Activated CD8-positive, alpha-beta memory T cell treated with anti-CD3 and anti-CD28 coated beads for 48 hours (primary cell): ENCODE data around the gene AKAP9.
"Not testable (repeated sequence)": the region's sequence is repeated elsewhere in the genome, so short reads cannot be mapped to it uniquely, and the experiment has no call there.

ENCODE experiments used
- DNase-seq, 3 experiments: peaks; one replicate each; pipeline ENCODE4 v3.0.0-alpha.2; 2020; ENCODE audit warnings: low read depth in 2 of 3, low spot score in 2 of 3

Gene AKAP9

GRCh38 chr7:92058899-92059298, 118.2 kb downstream of the AKAP9 start:
- DNase-seq: no peak

GRCh38 chr7:92061154-92061553, 120.5 kb downstream of the AKAP9 start:
- no peak for DNase-seq

DNA sequence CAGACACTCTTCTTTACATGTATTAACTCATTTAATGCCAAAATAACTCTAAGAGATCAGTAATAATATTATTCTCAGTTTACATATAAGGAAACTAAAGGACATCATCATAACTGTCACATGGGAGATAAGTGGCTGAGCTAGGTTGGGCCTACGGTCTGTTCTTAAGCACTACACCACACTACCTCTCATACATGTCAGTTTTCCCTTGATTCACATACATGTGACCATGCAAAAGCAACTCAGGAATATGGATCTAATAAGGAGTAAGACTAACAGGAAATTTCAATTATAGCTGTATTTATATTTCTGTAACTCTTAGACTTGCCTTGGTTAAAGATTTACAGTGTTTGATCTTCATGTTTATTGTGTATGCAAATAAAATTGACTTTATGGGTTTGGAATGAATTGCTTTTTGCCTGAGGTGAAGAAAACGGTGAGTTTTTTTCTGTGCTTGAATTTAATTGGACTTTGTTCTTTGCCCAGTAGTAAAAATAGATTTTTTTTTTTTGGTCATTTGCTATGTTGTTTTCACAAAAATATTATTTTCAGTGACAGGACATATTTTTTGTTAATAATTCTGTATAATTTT, 123.9 kb downstream of the AKAP9 start:
- no peak for DNase-seq

GRCh38 chr7:92071032-92071431, 130.4 kb downstream of the AKAP9 start:
- DNase-seq: no peak

DNA sequence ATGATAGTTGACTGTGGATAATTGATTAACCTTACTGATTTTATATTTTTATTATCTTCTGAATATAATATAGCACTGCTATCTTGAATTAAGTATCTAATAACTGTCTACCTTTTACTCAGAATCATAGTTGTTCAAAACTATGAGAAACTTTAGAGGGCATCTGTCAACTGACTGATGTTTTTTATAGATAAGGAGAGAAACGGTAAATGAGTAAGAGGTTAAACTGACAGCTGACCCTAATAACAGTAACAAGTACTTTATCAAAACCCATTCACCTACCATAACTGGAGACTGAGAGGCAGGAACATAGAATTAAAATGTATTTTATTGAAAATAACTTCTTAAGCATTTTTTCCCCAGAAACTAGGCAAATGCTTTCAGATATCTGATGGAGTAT, 131.5 kb downstream of the AKAP9 start:
- DNase-seq: no peak

- no peak for DNase-seq
Observed at GRCh38 chr7:92072708-92073107, 132.0 kb downstream of the AKAP9 start.

DNA sequence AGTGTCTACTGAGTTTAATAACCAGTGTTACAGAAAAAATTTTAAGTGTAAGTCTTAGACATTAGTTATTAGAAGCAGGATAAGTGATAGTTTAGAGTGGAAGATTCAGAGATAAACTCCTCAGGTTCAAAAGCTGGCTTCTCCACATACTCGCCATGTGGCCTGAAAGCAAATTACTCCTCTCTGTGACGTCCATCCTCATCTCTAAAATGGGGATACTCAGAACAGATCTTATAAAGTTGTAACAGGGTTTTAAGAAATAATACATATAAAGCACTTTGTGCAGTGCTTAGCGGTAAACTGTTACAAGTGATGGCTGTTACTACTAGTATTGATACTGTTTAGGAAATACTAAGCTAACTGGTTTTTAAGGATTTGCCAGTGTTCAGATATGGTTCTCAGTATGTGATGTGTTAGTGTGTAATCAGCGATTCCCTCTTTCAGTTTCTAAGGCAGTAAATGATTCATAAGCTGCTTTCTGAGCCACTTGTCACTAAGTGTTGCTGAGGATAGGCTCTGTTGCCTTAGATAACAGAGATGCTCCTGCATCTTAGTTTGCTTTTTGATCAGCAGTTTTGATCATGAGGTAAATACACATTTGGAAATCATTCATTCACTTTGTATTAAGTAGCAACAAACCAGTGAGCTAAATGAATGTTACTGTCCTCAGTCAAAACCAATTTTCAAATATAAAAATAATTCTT, 134.9 kb downstream of the AKAP9 start:
- no peak for DNase-seq

GRCh38 chr7:92076509-92076908, 135.8 kb downstream of the AKAP9 start:
- DNase-seq: no peak

DNA sequence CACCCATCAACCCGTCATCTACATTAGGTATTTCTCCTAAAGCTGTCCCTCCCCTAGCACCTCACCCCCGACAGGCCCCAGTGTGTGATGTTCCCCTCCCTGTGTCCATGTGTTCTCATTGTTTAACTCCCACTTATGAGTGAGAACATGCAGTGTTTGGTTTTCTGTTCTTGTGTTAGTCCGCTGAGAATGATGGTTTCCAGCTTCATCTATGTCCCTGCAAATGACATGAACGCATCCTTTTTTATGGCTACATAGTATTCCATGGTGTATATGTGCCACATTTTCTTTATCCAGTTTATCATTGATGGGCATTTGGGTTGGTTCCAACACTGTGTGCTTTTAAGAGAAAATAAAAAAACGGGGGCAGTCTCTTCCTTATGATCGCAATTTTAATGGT, 143.3 kb downstream of the AKAP9 start:
- not testable (repeated sequence) for DNase-seq

GRCh38 chr7:92088266-92088665, 147.6 kb downstream of the AKAP9 start:
- no peak for DNase-seq

DNA sequence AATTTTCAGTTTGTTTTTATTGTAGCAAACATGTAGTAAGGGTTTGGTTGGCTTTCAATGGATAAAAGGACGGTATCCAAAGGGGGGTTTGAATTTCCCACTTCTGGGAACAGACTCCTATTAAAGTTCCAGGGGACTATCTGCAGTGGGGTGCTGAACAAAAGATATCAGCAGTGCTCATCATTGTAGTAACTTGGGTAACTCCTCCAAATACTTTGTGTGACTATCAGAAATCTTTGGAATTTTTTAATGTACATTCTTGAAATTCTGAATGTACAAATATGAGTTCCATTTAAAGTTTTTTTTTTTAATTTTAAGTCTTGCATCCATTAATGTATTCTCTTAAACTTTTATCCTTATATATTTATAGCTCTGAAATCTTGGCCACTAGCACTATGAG, 151.5 kb downstream of the AKAP9 start:
- DNase-seq: no peak

- DNase-seq: no peak
Observed at GRCh38 chr7:92095380-92095779, 154.7 kb downstream of the AKAP9 start.

DNA sequence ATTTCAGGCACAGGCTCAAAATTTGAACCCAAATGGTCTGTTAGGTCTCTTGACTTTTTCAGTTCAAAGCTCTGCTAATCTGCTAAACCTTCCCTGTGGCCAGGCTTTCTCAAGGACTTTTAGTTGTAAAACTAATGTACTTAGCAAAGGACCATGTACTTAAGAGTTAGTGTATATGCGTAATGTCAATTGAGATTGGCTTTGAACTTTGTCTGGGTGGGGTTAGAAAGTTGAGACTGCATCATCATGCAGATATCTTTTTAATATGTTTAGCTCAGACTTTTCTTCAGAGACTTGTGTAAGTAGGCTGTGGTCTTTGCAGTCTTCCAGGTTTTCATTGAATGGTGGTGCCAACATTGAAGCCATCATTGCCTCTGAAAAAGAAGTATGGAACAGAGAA, 159.9 kb downstream of the AKAP9 start:
- no peak for DNase-seq

DNA sequence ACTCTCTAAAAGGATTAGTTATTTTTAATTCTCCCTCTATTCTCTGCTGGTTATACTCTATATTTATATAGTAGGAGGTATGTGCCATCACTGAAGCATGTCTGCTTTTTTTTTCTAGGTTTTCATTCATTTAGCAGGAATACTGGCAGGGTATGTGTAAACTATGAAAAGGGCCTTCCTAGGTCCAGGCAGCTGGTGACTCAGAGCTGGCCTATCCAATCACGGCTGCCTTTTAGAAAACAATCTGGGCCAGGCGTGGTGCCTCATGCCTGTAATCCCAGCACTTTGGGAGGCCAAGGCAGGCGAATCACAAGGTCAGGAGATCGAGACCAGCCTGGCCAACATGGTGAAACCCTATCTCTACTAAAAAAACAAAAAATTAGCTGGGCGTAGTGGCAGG, 162.2 kb downstream of the AKAP9 start:
- not testable (repeated sequence) for DNase-seq

DNA sequence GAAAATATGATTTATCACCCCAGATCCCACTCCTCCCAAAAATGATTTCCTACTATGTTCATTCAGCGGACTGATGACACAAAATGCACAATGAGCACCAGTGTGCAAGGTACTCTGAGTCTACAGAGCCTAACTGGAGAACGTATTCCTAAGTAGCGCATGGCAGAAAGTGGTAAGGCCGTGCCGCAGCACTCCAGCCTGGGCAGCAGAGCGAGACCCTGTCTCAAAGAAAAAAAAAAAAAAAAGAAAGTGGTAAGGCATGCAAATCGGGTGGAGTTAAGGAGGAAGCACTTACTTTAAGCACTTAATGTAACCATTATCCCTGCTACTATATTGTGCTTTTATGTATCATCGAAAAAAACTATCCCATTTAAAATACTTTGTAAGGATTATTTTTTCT, 168.2 kb downstream of the AKAP9 start:
- no peak for DNase-seq

DNA sequence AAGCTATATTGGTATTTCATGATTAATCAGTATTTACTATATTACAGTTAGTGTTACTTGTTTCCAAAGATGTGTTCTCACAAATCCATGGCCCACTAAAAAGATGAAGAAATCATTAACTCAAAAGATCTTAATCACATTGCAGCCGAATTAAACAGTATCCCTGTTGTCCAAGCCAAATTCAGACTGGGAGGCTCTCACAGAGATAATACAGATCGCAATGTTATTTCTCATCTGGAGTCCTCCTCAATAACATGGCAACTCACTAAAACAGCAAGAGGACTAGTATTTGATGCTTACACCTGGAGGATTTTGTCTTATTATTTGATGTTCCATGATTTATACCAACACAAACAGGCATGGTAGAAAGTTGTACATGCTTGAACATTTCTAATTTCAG, 170.2 kb downstream of the AKAP9 start:
- DNase-seq: no peak

DNA sequence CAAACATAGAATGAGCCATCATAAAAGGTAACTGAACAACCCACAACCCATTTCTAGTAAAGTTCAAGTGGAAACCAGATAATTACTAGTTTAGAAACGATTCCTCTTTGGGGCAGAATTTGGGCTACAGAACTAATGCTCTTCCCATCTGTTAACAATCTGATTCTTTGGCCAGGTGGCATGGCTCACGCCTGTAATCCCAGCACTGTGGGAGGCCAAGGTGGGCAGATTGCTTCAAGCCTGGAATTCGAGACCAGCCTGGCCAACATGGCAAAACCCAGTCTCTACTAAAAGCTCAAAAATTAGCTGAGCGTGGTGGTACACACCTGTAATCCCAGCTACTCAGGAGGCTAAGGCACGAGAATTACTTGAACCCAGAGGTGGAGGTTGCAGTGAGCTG, 175.2 kb downstream of the AKAP9 start:
- DNase-seq: no peak

DNA sequence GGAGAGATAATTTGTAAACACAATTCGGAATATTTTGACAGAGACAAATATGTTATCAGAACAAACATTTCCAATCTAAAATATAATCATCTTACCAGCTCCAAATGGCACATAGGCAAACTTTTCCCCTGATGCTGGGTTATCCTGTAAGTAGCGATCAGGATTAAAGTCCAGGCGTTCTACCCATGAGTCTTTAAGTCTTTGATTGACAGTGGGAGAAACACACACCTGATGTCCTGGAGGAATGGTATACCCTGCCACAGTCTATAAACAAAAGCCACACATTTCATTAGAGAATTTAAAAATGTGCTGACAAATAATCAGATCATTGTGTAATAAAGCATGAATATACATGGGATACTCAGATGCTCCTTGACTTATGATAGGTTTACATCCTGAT, 176.3 kb downstream of the AKAP9 start:
- DNase-seq: no peak

DNA sequence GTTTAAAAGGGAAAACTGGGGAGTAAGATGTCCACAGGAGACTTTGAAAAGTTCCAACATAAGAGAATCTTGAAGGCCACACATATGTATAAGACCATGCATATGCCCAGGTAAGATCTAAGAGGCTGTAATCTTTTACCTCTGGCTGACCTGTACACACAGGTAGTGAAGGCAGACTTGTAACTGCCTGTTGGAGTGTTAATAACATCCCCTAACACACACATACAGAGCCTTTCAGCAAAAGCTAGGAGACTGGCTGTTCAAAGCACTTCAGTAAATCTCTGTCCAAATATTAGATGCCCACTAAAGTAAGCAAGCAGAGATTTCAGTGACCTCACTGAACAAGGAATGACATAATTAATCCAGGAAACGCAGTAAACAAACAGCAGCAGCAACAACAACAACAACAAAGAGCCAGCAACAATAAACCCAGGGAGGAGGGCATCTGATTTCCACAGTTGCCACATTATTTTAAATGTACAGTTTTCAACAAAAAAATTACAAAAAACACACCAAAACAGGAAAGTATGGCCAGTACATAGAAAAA, 178.6 kb downstream of the AKAP9 start:
- DNase-seq: no peak

- DNase-seq: no peak
Observed at GRCh38 chr7:92121681-92122080, 181.0 kb downstream of the AKAP9 start.

GRCh38 chr7:92131093-92131492, 190.4 kb downstream of the AKAP9 start:
- DNase-seq: no peak

DNA sequence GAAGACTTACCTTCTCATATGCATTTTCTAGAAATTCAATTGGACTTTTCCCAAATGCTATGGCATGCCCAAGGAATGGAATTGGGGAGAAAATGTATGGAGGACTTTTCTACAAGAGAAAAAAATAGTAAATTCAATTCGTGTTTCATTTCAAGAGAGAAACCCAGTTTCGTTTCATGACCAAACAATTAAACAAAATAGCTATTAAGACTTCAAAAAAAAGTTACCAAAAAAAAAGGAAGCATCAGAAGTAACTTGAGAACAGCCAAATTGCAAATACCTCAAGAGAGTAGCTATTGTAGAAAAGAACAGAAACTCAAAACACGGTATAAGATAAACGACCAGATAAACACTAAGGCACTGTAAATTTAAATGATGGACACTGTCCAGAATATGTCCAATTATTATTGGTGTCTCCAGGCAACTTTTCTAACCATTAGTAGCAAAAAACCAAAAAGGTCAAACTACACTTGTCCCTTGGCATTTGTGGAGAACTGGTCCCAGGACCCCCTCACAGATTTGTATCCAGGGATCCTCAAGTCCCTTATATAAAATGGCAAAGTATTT, 191.2 kb downstream of the AKAP9 start:
- no peak for DNase-seq
